RPMI8226 (cell line): ENCODE data around the gene SIPA1.

Experiments
- DNase-seq: peaks from one replicate; pipeline ENCODE4 v3.0.0-alpha.2; 2015

The SIPA1 gene

DNA sequence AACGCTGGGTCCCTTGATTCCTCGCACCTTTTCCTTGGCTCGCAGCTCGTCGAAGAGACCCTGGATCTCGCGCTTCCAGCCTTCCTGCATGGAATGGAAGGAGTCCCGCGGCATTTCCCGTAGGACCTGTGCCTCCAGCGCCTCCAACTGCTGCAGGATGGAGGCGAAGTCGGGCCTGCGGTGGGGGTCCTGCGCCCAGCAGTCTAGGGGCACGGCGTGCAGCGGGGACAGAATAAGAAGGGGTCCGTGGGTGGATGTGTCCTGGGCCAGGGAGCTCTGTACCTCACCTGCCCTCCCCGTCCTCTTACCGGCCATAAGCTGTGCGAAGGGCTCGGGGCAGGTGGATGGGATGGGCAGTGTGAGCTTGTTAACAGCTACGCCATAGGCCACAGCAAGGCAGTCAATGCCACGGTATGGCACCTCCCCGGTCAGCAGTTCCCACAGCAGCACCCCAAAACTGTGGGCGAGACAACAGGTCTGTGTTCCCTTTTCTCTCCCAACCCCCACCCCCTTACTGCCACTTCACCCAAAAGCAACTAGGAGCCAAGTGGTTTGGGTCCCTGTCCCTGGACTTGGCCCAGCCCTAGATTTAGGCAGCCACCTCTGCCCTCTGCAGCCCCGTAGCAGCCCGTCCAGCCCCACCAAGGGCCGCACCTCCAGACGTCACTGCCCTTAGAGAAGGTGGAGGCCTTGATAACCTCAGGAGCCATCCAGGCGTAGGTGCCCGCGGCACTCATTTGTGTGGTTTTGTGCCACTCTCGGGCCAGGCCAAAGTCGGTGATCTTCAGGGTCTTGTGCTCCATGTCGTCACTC lies 30.1 kb upstream of the SIPA1 start:
- DNase-seq: no peak

DNA sequence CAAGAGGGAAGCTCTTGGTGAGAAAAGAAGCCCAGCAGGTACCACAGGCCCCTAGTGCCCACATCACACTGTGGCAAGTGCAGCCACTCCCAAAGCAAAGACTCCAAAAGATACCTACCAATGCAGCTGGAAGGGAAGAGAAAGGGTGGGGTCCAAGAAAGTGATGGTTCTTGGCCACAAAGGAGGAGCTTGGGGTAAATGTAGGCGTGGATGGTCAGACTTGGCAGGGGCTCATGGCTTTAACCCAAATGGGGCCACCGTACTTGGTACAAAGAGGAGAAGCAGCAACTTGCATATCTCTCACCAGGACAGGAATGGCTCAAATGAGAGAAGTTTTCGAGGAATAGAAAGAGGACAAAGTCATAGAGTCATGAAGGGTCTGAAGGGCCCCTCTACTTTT lies 28.7 kb upstream of the SIPA1 start:
- DNase-seq: no peak

- DNase-seq: no peak
Measured at GRCh38 chr11:65609665-65610064, 28.2 kb upstream of the SIPA1 start.

- no peak for DNase-seq
Measured at GRCh38 chr11:65610404-65610803, 27.5 kb upstream of the SIPA1 start.

DNA sequence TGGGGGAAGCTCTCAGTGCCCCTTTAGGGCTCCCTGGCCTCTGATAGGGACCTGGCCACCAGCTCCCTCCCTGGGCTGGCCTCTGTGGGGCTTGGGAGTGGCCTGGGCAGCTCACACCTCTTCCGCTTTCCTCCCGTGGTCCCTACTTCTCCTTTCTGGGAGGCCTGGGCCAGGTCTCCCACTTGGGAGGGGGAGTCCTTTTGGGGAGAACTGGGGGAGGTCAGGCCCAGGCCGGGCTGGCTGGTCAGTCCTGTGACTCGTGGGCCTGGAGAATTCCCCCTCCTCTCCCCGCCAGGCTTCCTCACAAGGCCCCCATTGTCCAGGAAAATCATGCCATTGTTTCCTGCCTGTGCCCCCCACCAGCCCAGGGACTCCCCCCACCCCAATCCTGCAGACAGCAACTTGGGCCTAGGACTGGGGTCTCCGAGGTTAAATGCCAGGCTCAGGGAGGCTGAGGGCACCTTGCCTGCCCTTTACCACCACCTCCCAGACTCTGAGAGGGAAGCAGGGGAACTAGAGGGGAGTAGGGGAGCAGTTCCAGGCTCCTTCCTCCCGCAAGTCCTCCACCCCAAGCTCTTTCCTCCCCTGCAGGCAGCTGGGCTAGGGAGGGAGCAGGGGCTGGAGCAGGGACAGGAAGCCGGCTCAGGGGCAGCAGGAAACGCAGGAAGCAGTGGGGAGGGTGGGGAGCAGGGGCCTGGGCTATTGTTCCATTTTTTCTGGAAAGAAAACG lies 26.7 kb upstream of the SIPA1 start:
- DNase-seq: no peak

- DNase-seq: no peak
Measured at GRCh38 chr11:65611758-65612603, 25.9 kb upstream of the SIPA1 start.

- DNase-seq: no peak
Measured at GRCh38 chr11:65612691-65613090, 25.2 kb upstream of the SIPA1 start.

DNA sequence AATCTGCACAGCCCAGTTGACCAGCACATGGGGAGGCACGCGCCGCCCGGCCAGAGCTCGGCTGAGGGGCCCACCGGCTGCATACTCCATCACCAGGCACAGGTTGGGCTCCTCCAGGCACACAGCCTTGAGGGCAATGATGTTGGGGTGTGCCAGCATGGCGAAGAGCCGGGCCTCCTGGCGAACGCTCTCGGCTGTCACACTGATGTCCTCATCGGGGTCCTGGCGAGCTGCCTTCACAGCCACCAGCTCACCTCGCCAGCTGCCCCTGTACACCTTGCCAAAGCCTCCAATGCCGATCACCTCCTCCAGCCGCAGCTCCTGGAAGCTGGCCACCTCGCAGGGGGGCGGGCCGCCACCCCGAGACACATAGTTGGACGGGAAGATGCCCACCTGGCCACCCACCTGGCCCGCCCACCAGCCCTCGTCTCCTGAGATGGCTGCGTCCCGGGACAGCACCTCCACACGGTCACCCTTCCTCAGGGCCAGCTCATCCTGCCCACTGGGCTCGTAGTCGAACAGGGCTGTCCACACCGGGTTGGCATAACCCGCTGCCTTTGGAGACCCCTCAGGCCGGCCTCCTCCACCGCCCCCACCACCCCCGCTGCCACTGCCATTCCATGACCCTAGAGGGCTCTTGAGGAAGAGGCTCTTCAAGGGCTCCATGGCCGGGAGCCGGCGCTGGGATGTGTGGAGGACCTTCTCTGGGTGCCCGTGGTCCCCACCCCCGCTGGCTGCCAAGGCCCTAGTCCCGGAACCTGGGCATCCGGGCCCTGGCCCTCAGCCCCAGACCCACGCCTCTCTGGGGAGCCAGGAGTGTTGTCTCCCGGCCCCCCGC lies 24.6 kb upstream of the SIPA1 start:
- DNase-seq: peak; percentile 44

DNA sequence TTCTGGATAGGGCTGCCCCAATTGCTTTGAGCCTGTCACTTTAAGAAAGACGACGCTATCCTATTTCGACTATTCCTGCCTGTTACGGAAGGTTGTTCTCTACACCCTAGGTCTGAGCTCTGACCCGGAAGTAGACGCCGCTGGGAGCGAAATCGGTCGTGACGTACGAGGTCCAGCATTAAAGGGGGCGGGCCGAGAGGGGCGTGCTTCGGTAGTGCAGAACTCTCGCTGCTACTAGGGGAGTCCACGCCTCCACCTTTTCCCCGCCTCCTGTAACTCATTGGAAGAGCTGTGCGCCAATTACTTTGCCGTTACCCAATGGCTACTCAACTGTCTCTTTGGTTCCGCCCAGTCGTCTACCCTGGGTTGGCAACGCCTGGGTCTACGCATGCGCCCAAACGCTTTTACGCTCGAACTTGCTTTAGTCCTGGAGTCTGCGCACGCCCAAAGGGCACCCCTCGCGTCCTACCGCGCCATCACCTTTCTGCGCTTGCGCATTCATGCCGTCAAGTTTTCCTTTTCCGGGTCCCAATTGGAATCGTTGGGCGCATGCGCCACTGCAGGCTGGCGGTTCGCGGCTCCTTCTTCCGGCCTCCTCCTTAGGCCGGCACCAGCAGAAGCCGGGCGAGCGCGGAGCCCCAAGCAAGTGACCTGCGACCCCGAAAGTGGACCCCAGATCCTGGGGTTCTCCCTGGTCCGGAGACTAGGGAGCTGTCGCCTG lies 22.5 kb upstream of the SIPA1 start, which contains the start of gene PCNX3:
Gene PCNX3, plus strand, starts transcription at position 548 of the 721 bp plus-strand sequence. CDS start 536 bp downstream, outside the sequence.
- DNase-seq: peak; percentile 100

- DNase-seq: peak; percentile 74
Measured at GRCh38 chr11:65615950-65616574, 21.8 kb upstream of the SIPA1 start.

GRCh38 chr11:65616575-65617001 lies 21.3 kb upstream of the SIPA1 start:
- peak; percentile 29 for DNase-seq

DNA sequence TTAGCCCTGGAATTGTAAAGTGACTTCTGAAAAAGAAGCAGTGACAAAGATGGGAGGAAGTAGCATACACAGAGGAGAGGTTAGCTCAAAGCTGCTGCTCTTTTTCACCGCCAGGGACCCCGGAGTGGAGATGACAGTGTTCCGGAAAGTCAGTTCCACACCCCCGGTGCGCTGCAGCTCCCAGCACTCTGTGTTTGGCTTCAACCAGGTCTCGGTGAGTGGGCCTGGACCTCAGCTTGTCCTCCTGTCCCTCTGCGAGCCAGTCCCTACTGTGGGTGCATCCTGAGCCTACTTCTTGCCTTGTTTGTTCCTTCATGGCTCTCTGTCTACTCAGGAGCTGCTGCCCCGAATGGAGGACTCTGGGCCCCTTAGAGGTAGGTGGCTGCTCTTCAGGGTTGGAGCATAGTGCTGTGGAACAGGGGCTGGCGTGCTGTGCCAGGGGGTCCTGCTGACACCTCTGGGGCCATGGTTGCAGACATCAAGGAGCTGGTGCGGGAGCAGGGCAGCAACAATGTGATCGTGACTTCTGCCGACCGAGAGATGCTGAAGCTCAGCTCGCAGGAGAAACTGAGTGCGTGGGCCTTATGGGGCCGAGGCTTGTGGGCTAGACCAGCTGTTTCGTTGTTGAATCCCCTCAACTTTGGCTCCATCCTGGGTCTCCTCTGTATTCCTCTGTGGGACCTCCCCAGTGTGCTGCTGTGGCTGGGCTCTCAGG lies 20.6 kb upstream of the SIPA1 start:
- DNase-seq: no peak

GRCh38 chr11:65617990-65618751 lies 19.7 kb upstream of the SIPA1 start:
- no peak for DNase-seq

DNA sequence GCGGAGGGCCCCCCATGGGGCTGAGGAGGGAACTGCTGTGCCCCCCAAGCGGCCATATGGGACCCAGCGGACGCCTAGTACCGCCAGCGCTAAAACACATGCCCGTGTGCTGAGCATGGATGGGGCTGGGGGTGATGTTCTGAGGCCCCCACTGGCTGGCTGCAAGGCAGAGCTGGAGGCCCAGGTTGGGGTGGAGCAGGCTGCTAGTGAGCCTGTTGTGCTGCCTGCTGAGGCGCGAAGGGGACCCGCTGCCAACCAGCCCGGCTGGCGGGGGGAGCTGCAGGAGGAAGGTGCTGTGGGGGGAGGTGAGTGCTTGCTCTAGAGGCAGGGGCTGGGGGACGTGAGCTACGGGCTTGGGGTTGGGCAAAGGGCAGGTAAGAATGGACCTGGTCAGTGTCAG lies 19.1 kb upstream of the SIPA1 start:
- no peak for DNase-seq

DNA sequence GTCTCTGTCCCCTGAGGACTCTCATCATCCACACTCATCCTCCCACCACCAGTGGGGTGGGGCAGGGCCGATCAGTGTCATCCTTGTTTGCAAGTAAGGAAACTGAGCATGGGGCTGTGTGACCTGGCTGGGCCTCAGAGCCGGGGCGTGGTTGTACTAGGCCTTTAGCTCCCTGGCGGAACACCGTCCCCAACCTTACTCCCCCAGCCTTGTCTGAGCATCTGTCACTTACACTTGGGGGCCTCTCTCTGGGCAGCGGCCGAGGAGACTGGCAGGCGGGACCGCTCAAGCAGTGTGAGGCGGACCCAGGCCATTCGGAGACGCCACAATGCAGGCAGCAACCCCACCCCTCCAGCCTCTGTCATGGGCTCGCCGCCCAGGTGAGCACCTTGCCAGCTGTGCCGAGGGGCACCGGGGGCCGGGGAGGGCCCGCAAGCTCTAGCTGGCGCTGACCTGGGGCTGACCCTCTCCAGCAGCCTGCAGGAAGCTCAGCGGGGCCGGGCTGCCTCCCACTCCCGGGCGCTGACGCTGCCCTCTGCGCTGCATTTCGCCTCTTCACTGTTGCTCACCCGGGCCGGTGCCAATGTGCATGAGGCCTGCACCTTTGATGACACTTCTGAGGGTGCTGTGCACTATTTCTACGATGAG lies 18.5 kb upstream of the SIPA1 start:
- no peak for DNase-seq

DNA sequence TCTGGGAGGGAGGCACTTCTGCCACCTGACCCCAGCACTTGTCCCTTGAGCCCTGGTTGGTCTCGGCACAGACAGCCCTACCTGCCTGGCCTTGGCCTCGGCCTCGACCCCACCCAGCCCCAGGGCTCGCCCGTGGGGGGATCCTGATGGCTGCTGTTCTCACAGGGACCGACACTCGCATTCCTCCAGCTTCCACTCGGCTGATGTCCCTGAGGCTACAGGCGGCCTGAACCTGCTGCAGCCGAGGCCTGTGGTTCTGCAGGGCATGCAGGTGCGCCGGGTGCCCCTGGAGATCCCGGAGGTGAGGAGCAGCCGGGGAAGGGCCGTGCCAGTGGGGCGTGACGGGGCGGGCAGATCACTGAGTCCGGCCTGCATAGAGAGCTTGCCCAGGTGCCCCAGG lies 17.2 kb upstream of the SIPA1 start:
- no peak for DNase-seq

DNA sequence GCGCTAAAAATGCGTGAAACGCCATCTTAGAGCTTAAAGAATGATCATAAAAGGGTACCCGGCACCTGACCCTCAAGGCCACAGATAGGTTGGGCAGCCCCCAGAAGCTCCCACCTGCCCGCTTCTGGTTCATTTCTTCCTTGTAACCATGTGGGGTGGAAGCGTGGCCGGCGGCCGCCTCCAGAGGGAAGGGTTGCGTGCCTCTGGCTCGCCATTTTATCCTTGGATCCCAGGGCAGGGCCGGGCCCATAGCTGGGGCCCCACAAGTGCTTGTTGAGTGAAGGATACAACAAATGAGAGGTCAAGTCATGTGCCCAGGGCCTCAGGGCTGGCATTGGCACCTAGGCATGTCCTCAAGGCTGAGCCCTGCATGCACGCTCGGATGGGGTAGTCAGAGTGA lies 16.4 kb upstream of the SIPA1 start:
- no peak for DNase-seq

DNA sequence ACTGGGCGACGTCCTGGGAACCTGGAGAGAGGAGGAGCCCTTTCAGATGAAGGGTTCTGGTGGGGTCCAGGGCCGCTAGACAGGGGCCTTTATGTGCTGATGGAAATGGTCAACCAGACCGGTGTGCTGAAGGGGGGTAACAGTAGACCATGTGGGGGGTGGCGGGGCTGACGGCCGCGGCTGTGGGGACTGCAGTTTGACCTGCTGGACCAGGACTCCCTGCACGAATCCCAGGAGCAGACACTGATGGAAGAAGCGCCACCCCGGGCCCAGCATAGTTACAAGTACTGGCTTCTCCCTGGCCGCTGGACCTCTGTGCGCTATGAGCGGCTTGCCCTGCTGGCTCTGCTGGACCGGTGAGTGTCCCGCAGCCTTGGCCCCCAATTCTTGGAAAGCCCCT lies 15.9 kb upstream of the SIPA1 start:
- DNase-seq: no peak

- no peak for DNase-seq
Measured at GRCh38 chr11:65623177-65623576, 14.7 kb upstream of the SIPA1 start.
